UCSD-AML1 (cell line): ENCODE measurements around the gene KLRD1.
"Not testable (repeated sequence)": the region's sequence is repeated elsewhere in the genome, so short reads cannot be mapped to it uniquely, and the experiment has no call there.

Experiments used
- DNase-seq: peaks from one replicate; lab custom pipeline; 2025; ENCODE audit not compliant: unreplicated experiment; lab: John Stamatoyannopoulos, UW

KLRD1 gene, protein sequence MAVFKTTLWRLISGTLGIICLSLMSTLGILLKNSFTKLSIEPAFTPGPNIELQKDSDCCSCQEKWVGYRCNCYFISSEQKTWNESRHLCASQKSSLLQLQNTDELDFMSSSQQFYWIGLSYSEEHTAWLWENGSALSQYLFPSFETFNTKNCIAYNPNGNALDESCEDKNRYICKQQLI

GRCh38 chr12:10307630-10308029 lies at the start of gene KLRD1:
Gene KLRD1 (plus strand): TSS chr12:10307870. CDS start chr12:10308078, 208 bp downstream.
- DNase-seq = no peak

GRCh38 chr12:10260927-10261326 lies 46.7 kb upstream of the KLRD1 start:
- no peak for DNase-seq

GRCh38 chr12:10268037-10268436 lies 39.6 kb upstream of the KLRD1 start:
- no peak for DNase-seq

- no peak for DNase-seq
These were observed 35.2 kb upstream of the KLRD1 start for GRCh38 chr12:10272467-10272866.

DNA sequence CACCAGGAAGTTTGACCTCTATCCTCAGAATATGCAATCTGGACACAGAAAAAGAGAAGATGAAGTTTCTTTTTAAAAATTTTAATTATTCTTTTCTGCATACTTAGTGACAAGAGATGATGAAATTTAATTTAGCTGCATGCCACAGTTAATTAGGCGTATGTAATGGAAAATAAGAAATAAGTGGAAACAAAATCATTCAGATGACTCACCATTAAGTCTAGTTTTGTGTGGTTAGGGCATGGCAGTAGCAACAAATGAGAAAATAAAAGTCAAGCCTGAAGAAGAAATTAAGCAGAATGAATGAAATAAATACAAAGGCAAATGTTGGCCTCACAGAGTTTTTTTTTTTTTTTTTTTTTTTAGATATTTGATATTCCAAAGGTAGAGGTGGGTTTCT lies 30.9 kb upstream of the KLRD1 start:
- no peak for DNase-seq

GRCh38 chr12:10278104-10278503 lies 29.6 kb upstream of the KLRD1 start:
- no peak for DNase-seq

DNA sequence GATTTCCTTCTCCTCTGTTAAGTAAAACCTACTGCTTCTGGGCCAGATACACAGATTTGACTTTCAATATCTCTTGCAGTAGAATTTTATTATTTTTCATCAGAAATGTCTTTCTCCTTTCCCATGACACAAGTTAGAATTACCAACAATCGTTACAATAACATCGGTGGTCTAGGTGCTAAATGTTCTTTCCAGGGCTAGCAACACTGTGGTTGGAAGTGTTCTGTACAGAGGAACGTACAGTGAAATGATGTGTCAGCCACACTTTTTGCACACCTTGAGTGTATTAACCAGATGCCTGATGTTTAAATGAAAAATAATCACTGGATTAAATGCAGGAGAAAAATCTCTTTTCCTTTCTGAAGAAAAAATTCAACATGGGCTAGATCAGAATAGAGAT lies 27.7 kb upstream of the KLRD1 start:
- DNase-seq = no peak

DNA sequence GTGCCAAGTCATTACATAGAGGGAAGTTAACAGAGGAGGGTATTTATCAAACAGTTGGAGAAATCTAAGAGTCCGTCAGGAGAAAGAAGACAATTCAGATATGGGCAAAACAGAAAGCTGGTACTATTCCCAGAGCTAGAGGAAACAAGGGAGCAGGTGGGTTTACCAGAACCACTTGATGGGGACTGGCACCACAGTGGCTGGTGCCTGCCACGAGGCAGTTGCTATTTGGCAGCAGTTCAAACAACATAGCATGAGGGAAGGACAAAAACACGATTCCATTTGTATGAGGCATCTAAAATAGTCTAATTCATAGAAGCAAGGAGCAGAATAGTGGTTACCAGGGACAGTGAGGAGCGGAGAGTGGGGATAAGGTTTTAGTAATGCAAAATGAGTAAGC lies 24.6 kb upstream of the KLRD1 start:
- no peak for DNase-seq

GRCh38 chr12:10285919-10286318 lies 21.8 kb upstream of the KLRD1 start:
- DNase-seq = no peak

GRCh38 chr12:10289005-10289754 lies 18.5 kb upstream of the KLRD1 start:
- no peak for DNase-seq

DNA sequence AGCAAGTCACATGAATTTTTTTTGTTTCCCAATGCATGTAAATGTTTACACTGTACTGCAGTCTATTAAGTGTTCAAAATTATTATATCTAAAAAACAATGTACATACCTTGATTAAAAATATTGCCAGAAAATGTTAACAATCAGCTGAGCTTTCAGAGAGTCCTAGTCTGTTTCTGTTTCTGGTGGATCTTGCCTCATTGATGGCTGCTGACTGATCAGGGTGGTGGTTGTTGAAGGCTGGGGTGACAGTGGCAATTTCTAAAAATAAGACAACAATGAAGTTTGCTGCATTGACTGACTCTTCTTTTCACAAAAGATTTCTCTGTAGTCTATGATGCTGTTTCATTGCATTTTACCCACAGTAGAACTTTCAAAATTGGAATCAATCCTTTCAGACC lies 16.6 kb upstream of the KLRD1 start:
- no peak for DNase-seq

DNA sequence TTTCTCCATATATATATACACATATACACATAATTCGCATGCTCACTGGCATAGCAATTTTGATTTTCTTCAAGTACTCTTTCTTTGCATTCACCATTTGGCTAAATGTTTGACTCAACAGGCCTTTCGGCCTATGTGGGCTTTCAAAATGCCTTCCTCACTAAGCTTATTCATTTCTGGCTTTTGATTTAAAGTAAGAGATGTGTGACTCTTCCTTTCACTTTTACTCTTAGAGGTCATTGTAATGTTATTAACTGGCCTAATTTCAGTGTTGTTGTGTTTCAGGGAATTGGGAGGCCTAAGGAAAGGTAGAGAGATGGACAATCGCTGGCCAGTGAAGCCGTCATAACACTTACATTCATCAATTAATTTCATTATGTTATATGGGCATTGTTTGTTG lies 14.5 kb upstream of the KLRD1 start:
- DNase-seq = no peak

GRCh38 chr12:10293570-10294227 lies 14.0 kb upstream of the KLRD1 start:
- no peak for DNase-seq

DNA sequence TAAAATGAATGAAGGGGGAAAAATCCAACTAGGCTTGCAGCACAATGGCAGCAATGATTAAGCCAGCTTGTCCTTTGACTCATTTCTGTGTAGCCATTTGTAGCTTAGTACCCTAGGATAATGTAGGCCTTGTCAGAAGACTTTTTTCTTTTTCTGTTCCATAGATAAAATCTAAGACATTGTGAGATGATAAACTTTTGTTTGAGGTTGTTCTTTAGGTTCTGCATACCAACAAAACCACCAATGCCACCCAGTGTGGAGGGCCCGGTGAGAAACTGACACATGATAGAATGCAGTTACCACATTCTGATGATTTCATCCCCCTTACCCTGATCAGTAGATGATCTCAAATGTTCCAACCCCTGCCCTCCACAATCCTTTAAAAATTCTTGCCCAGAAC lies 6.6 kb upstream of the KLRD1 start:
- DNase-seq = no peak

DNA sequence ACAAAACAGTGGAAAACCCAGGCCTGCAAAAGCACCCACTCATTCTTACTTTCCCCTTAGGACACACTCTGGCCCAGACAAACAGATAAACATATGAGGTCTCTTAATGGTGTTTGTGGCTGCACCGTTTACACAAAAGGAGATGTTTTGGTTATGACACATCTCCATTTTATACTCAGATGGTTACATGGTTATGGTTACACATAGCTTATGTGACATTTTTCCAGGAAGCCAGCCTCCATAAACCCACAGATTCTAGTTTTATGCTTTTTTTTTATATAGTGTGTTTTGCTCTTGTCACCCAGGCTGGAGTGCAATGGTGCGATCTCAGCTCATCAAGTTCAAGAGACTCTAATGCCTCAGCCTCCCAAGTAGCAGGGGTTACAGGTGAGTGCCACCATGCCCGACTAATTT lies 3.5 kb upstream of the KLRD1 start:
- DNase-seq = no peak

DNA sequence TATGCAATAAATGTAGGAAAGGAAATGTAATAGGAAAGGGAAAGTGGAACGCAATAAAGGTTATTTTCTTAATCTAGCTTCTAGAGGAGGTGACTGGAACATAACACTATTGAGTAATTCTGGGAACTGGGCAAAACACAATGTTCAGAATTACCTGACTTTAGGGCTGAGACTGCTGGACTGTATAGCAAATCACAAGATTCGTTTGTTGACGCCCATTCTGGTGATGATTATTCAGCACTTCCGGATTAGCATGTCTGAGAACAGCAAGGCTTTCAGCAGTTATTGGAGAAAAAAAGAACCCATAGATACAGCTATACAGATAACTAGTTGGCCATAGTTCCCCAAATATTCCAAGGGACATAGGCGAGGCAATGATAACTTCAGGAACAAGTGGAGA lies 2.3 kb upstream of the KLRD1 start:
- DNase-seq = no peak

DNA sequence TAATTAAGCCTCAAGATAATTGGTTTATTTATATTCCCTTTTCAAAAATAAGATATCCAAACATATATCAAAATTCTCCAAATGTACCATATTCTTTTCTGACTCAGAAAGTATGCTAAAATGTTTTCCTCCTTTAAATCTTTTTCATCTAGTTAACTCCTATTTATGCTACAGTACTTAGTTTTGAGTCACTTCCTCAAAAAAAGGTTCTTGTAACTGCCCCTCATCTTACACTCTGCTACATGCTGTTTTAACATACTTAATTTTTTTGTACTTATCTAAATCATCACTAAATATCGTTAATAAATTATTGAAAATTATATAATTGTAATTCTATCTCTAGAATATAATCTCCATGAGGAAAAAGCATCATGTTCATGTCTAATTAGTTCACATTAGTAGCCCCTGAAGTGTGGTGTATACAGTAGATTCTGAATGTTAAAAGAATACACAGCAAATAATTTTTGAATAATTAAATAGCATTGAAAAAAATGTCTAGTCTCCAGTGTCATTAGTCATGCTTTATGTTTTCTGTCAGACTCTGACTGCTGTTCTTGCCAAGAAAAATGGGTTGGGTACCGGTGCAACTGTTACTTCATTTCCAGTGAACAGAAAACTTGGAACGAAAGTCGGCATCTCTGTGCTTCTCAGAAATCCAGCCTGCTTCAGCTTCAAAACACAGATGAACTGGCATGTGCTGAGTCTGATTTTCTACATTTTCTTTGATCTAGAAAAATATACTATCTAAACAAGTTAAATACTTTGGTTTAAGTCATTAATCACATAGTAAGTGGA lies 3.5 kb downstream of the KLRD1 start:
- DNase-seq = no peak

DNA sequence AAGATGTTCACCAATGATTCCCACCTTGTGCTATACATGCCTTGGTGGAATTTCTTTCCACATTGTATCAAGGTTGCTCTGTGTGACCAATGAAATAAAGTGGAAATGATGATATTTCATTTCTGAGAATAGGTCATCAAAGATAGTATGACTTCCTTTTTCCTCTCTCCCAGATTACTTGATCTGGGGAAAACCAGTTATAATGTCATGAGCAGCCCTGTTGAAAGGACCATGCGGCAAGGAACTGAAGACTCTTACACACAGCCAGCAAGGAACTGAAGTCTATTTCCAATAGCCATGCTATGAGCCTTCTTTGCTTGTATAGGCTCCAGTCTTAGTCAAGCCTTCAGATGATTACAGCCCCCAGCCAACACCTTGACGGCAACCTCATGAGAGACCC lies 11.7 kb downstream of the KLRD1 start:
- DNase-seq = no peak

DNA sequence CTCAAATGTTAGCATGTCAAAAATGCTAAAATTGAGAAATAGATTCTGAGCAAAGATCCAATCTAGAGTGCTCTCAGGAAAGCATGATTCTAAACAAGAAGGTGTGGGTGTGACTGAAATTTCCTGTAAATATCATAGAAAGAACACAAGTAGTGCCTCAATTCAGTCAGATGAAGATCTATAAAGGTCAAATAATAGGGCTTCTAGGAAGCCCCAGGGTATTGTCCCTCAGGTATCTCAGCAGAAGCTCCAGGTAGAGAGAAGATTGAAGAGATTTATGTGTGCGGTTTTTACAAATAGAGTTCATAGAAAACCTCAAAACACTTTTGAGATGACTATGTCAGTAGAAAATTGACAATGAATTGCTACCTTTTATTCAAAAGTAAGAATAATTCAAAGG lies 13.0 kb downstream of the KLRD1 start:
- DNase-seq = no peak

DNA sequence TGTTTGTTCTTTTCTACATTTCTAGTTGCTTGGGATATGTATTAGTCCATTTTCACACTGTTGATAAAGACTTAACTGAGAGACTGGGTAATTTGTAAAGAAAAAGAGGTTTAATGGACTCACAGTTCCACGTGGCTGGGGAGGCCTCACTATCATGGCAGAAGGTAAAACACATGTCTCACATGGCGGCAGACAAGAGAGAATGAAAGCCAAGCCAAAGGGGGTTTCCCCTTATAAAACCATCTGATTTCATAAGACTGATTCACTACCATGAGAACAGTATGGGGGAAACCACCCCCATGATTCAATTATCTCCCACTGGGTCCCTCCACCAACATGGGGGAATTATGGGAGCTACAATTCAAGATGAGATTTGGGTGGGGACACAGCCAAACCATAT lies 21.0 kb downstream of the KLRD1 start:
- DNase-seq = not testable (repeated sequence)

- DNase-seq = no peak
These were observed 24.1 kb downstream of the KLRD1 start for GRCh38 chr12:10331642-10332239.
